Body of pancreas (tissue), 4 donors: ENCODE measurements around the gene SPSB1. TPM values are rescaled to one million over a fixed set of nuclear protein-coding genes. Genes with fewer than 3 reads are reported as not detected.

Source experiments
- ATAC-seq: fragments of 150-250 bp; one replicate; pipeline ENCODE4 v1.9.1; 2016
- DNase-seq, 4 donors: peaks; one replicate each; pipeline ENCODE4 v3.0.0-alpha.2; 2019
- H3K27ac ChIP-seq, 4 donors: fragments of 200-600 bp; sonication (generic); 1 replicate in 3 of 4; 2 replicates in 1 of 4; pipeline versions ENCODE4 v1.5.1 to v1.6.1; 2016 to 2019; ENCODE audit warnings: mild to moderate bottlenecking in 1 of 4, mixed read lengths in 1 of 4, moderate library complexity in 1 of 4
- H3K27me3 ChIP-seq, 2 donors: fragments of 200-600 bp; sonication (generic); one replicate each; pipeline ENCODE4 v1.6.0; 2016; ENCODE audit warnings: mild to moderate bottlenecking in 1 of 2
- H3K36me3 ChIP-seq, 2 donors: fragments of 200-600 bp; sonication (generic); replicated peaks in 1 of 2; 2 replicates each; pipeline ENCODE4 v1.5.1; 2016; ENCODE audit warnings: low read depth in 2 of 2; ENCODE audit not compliant: insufficient read depth in 1 of 2
- H3K4me1 ChIP-seq: fragments of 200-600 bp; sonication (generic); one replicate; pipeline ENCODE4 v1.6.0; 2016
- H3K4me3 ChIP-seq, 2 donors: fragments of 200-600 bp; sonication (generic); 1 replicate in 1 of 2; 2 replicates in 1 of 2; pipeline ENCODE4 v1.5.1; 2016 to 2019
- H3K9me3 ChIP-seq, 3 donors: fragments of 200-600 bp; sonication (generic); 1 replicate in 2 of 3; 2 replicates in 1 of 3; pipeline ENCODE4 v1.5.1; 2016
- POLR2A ChIP-seq, 3 donors: fragments of 450-650 bp; IDR thresholded peaks; one replicate each; pipeline ENCODE4 v1.6.1; 2016; ENCODE audit warnings: antibody characterized with exemption in 3 of 3, mild to moderate bottlenecking in 2 of 3
- WGBS, 2 donors: methylation state at CpG; one replicate each; pipeline ENCODE4 v1.1.5; 2017; 5-methylcytosine and 5-hydroxymethylcytosine counted together
- intact Hi-C: fragments of 100-400 bp; cut with DNase I; formaldehyde crosslinking; loops from one replicate; pipeline ENCODE4 v1.15.1; 2023
- total RNA-seq, 2 donors: library from RNA; depleted of rRNA; stranded (reverse); fragments of >200 nt; gene quantifications; one replicate each; pipeline ENCODE4 v1.1.0, GENCODE V29; 2016
- TF ChIP-seq, protein P1 (sequence below), 7 experiments: fragments of 450-650 bp in 4 of 7; fragments of 200-600 bp in 3 of 7; sonication (generic) in 3 of 7; IDR thresholded peaks; one replicate each; pipeline ENCODE4 v1.5.1; 2016 to 2019; ENCODE audit warnings: antibody characterized with exemption in 7 of 7

The SPSB1 gene
- total RNA-seq, 2 donors from 2014 or later: 14.5 to 16.5 TPM

DNA sequence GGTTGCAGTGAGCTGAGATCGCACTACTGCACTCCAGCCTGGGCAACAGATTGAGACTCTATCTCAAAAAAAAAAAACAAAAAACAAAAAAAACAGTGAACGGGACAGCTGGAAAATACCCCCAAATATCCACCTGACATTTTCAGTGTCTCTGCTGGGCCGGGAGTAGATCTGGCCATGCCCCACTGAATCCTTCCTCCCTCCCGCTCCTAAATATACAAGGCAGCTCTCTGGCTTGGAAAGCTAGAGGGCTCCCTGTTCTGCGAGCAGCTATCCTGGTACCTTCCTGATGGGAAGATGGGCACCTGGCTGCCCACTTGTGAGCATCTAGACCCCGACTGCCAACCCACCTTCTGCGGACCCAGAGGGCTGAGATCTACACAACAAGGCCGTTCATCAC lies 21.4 kb downstream of the SPSB1 start:
- Histone ChIP-seq H3K4me1 (no peaks in the 10 kb centered on the region), H3K27me3 (no peaks in the 10 kb centered on the region), H3K36me3 (no peaks in the 10 kb centered on the region), H3K9me3 (no peaks in the 10 kb centered on the region), H3K27ac (no peak overlapping the region), H3K4me3 (no peak overlapping the region)
- TF ChIP-seq, protein P1, sequence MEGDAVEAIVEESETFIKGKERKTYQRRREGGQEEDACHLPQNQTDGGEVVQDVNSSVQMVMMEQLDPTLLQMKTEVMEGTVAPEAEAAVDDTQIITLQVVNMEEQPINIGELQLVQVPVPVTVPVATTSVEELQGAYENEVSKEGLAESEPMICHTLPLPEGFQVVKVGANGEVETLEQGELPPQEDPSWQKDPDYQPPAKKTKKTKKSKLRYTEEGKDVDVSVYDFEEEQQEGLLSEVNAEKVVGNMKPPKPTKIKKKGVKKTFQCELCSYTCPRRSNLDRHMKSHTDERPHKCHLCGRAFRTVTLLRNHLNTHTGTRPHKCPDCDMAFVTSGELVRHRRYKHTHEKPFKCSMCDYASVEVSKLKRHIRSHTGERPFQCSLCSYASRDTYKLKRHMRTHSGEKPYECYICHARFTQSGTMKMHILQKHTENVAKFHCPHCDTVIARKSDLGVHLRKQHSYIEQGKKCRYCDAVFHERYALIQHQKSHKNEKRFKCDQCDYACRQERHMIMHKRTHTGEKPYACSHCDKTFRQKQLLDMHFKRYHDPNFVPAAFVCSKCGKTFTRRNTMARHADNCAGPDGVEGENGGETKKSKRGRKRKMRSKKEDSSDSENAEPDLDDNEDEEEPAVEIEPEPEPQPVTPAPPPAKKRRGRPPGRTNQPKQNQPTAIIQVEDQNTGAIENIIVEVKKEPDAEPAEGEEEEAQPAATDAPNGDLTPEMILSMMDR (IDR thresholded peaks at IDR 0.05): no peak
- TF ChIP-seq POLR2A (IDR thresholded peaks at IDR 0.05): no peak
- no peak for DNase-seq
- WGBS, 2 donors: 81 to 84% methylated on average over 8 of the region's 8 CpGs
- intact Hi-C loops: no loop called here
- ATAC-seq: no peak

DNA sequence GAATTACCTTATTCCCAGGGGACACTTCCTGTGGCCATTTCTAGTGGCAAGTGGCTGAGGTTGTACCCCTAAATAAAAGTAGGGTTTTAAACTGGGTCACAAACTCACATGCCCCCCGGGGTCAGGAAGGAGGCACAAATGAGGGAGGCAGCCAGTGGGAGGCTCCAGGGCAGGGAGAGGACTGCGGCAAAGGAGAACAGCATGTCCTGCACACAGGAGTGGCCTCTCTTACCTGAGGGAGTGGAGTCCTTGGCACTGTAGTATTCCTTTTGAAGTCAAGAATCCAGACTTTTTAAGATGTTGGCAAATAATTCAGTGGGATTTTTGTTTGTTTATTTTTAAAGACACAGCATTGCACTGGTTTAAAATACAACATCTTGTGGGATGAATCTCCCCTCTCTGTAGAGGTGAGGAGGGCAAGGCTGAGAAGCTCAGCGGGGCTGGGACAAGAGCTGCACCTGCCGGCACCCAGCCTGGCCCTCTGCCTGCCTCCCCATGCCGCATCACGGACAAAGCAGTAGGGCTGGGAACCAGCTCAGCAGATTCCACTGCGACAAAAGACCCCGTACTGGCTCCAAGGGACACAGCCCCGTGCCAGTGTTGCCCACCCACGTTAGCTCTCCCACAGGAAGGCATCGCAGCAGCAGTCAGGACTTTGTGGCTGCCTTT lies 22.2 kb downstream of the SPSB1 start:
- DNase-seq (no peak), ATAC-seq (no peak)
- Histone ChIP-seq H3K4me3 (no peak overlapping the region), H3K9me3 (no peaks in the 10 kb centered on the region), H3K27me3 (no peaks in the 10 kb centered on the region), H3K27ac (no peak overlapping the region), H3K4me1 (peaks cover 2% of the 10 kb centered on the region), H3K36me3 (no peaks in the 10 kb centered on the region)
- WGBS, 2 donors: 69 to 90% methylated on average over 3 to 11 of the region's 11 CpGs
- intact Hi-C loops: no loop called here
- TF ChIP-seq POLR2A (IDR thresholded peaks at IDR 0.05): peak in 1 of 3 donors; percentile 5
- TF ChIP-seq, protein P1 (IDR thresholded peaks at IDR 0.05): no peak

DNA sequence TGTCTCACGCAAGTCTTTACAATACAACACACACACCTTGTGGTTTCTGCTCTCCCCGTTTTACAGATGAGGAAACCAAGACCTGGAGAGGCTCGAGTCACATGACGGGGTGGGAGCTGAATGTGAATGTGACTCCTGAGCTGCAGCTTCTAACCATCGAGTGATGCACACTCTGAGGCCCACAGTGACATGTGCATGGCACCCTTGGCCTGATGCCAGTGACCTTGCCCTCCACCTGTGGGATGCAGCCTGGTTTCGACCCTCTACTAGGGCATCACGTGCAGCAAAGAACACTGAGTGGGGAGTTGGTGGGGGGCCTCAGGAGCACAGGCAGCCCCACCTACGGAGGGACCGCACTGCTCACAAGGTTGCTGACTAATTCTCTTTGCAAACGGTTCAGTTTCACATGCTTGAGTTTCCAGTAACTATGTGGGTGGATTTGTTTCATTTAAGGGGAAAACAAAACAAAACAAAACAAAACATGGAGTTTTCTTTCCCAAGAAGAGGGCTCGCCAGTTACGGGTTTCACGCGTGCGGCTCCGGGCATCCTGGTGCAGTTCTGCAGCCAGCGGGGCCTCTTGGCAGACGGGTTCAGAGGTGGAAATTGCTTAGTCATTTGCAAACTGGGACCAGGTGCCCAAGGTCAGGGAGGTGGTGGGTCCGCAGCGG lies 22.9 kb downstream of the SPSB1 start:
- Histone ChIP-seq H3K4me3 (no peak overlapping the region), H3K4me1 (peaks cover 9% of the 10 kb centered on the region), H3K36me3 (no peaks in the 10 kb centered on the region), H3K9me3 (no peaks in the 10 kb centered on the region), H3K27me3 (no peaks in the 10 kb centered on the region), H3K27ac (no peak overlapping the region)
- 73 to 88% methylated on average over 20 of the region's 20 CpGs for WGBS, 2 donors
- intact Hi-C loops: no loop called here
- ATAC-seq (no peak), DNase-seq (no peak)
- TF ChIP-seq, protein P1 (IDR thresholded peaks at IDR 0.05): no peak
- TF ChIP-seq POLR2A (IDR thresholded peaks at IDR 0.05): no peak

DNA sequence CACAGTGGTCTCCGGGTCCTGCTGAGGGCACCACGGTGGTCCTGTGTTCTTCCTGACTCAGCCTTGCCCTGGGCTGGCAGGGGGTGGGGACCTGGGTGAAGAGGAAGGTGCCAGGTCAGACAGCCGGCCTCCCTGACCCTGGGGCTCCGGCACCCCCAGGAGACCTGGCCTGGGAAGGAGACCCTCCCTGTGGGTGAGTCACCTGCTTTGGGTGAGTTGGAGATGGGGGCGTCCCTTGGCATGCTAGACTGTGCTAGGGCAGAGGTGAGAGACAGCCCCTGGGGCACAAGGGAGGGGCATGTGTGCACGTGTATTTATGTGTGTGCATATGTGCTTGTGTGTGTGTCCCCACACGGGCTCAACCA lies 23.4 kb downstream of the SPSB1 start:
- H3K4me3 ChIP-seq: no peak overlapping the region
- TF ChIP-seq, protein P1 (IDR thresholded peaks at IDR 0.05): no peak
- no peak for TF ChIP-seq POLR2A (IDR thresholded peaks at IDR 0.05)
- 76 to 77% methylated on average over 5 to 7 of the region's 7 CpGs for WGBS, 2 donors
- intact Hi-C loops: no loop called here
- H3K9me3 ChIP-seq: no peaks in the 10 kb centered on the region
- no peaks in the 10 kb centered on the region for H3K27me3 ChIP-seq
- H3K36me3 ChIP-seq: no peaks in the 10 kb centered on the region
- DNase-seq (no peak), ATAC-seq (no peak)
- H3K27ac ChIP-seq: no peak overlapping the region
- peaks cover 14% of the 10 kb centered on the region for H3K4me1 ChIP-seq

DNA sequence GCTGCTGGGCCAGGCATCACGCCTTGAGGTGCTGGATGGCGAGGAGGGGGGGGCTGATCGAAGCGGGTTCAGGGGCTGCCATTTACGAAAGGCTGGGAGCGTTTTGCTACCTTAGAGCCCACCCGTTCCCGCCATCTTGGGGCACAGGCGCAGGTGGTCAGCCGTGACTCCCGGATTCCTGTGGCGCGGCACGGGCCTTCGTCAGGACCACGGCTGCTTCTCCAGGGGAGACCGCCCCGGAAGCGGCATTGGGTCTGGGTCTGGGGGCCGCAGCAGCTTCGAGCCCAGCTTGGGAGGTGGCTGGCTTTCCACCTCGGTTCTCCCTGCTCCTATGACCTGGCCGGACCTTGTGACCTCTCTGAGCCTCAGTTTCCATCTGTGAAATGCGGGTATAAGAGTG lies 23.8 kb downstream of the SPSB1 start:
- ATAC-seq (no peak), DNase-seq (no peak)
- no peak overlapping the region for H3K27ac ChIP-seq
- H3K36me3 ChIP-seq: no peaks in the 10 kb centered on the region
- no peak overlapping the region for H3K4me3 ChIP-seq
- H3K4me1 ChIP-seq: peaks cover 18% of the 10 kb centered on the region
- no peaks in the 10 kb centered on the region for H3K27me3 ChIP-seq
- WGBS, 2 donors: 98% methylated on average over 20 of the region's 24 CpGs; no CpG with 5 or more reads in 1 of the 2 donors
- TF ChIP-seq POLR2A (IDR thresholded peaks at IDR 0.05): no peak
- TF ChIP-seq, protein P1 (IDR thresholded peaks at IDR 0.05): no peak
- intact Hi-C loops: no loop called here
- H3K9me3 ChIP-seq: no peaks in the 10 kb centered on the region
